Left forelimb (tissue), 1 donor: Measurements from ENCODE around the gene CELSR1.

ENCODE experiments used
- DNase-seq: peaks from one replicate; pipeline ENCODE4 v3.0.0-alpha.2; 2018; ENCODE audit warnings: low spot score

The CELSR1 gene

DNA sequence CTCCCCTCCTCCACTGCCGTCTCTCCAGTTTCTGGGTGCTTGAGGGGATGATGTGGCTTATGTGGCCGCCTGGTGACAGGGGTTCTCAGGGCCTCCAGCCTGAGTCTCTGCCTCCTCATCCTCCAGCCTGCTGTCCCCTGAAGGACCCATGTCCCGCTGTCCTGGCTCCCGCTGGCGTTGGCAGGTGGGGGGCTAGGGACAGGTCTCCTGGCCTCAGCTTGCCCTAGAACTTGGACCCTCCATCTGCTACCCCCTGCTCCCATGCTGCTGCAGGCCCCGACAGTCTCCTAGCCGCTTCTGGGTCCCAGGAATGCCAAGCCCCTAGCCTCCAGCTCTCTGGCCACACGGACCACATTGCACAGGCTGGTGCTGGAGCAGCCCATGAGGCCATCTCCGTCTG is 13.9 kb upstream of the CELSR1 start:
- DNase-seq = no peak

DNA sequence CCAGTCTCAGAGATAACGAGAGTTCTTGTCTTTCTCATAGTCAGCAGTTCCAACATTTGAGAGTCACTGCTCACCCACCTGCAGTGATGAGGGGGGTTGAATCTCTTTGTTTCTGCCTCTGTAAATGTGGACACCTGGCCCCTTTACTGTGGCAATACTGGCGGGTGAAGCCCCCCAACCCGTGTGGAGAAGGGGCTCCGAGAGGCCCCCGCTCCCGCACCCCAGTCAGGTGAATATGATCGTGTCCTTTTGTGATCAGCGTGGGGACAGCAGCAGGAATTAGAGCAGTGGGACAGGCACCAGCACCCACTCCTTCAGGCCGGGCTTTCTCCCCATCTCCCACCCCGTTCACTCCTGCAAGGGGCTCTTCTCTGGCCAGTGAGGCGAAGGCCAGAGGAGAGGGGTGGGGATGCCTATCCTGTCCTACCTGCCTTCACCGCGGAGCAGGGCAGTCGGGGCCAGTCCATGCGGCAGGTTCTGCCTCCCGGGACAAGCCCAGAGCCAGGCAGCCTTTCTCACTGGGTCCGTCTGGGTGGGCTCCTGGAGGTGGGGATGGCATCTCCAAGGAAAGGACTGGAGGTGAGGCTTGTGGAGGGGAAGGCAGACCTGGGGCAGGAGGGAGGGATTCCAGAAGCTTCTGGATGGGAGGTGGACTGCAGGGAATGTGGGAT is 12.7 kb upstream of the CELSR1 start:
- DNase-seq = no peak

DNA sequence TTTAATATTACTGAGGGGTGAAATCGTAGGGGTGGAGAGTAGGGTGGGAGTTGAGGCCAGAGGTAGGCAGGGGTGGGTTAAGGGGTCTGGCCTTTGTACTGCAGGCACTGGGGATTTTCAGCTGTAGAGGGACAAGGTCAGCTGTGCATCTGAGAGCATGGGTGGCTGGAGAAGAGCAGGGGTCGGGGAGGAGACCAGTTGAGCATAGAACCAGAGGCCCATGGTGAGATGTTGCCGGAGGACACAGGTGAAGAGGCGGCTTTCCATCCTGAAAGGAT is 12.1 kb upstream of the CELSR1 start:
- no peak for DNase-seq

DNA sequence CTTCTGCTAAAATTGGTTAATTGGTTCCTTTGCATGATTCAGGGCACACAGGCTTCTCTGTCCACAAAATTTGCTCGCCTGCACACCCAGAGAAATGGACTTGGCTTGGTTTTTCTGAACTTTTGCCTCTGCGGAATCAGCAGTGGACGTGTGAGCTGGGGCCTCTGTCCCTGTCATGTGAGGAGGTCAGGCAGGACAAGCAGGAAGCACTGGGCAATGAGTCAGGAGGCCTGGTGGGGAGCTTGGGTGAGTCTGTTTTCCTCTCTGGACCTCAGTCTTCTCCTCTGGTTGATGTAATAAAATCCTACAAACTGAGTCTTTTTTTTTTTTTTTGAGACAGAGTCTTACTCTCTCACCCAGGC is 10.4 kb upstream of the CELSR1 start:
- DNase-seq = no peak

DNA sequence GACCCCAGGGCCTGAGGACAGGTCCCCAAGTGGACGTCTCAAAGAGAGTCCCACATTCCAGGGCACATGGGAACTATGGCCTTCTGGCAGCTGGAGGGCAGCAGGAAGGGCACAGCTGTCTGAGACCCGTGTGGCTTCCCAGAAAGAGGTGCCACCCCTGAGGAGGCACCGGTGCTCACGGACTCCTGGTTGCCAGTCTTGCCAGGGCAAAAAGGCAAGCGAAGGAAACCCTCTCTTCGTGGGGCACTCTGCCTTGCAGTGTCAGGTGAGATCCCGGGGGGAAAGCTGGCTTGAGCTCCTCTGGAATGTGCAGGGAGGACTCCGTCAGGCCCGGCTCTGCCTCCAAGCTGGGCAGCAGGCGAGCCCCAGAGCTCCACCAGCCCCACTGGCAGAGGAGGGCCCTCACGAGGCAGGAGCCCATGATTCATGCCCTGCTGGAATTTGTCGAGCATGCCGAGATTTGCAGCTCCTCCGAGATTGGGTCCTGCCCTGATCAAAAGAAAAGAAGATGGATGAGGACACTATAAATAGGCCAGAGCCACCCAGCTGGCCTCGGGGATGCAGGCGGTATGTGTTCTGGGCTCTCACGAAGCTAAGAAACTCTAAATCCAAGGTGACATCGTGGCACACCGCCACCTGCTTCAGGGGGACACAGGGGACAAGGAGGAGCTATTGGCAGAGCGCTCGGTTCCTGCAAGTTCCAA is 9.9 kb upstream of the CELSR1 start:
- DNase-seq = no peak

DNA sequence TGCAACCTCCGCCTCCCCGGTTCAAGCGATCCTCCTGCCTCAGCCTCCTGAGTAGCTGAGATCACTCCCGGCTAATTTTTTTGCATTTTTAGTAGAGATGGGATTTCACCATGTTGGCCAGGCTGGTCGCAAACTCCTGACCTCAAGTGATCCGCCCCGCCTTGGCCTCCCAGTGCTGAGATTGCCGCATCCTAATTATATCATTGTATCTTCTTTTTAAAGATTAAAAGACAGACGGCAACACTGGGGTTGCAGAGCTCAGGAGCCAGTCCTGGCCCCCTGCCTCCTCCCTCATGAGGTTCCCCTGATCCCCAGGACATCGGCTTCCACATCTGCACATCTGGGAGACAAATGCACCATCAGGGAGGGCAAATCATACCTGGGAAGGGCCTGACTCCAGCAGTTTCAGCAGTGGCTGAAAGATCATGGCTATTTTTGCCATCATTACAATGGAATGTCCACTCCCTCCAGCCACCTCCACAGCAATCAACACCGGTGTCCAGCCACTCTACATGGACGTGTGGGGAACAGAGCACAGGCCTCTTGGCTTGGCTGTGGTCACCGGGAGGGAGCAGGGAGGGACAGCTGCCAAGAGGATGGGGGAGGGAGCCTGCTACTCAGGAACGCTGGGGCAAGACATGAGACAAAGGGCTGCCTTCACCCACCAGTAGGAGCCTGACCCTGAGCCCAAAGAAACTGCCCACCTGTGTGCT is 9.2 kb upstream of the CELSR1 start:
- DNase-seq = no peak

DNA sequence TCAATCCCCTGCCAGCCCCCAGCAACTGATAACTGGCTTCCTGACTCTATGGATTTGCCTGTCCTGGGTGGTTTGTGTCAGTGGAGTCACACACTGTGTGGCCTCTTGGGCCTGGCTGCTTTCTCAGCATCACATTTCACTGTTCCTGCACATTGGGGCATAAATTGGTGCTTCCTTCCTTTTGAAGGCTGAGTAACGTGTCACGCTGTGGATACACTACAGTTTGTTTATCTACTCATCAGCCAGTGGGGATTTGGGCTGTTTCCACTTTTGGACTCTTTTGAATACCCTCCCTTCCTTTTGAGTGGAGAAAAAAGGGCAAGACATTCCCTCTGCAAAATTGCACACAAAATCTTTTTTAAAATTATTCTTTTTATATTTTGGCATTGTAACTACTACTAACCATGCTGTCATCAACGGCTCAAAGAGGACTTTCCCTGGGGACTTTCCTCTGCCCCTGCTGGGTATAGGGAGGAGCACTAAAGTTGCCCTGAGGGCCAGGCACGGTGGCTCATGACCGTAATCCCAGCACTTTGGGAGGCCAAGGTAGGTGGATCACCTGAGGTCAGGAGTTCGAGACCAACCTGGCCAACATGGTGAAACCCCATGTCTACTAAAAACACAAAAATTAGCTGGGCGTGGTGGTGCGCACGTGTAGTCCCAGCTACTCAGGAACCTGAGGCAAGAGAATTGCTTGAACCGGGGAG is 7.8 kb upstream of the CELSR1 start:
- no peak for DNase-seq

DNA sequence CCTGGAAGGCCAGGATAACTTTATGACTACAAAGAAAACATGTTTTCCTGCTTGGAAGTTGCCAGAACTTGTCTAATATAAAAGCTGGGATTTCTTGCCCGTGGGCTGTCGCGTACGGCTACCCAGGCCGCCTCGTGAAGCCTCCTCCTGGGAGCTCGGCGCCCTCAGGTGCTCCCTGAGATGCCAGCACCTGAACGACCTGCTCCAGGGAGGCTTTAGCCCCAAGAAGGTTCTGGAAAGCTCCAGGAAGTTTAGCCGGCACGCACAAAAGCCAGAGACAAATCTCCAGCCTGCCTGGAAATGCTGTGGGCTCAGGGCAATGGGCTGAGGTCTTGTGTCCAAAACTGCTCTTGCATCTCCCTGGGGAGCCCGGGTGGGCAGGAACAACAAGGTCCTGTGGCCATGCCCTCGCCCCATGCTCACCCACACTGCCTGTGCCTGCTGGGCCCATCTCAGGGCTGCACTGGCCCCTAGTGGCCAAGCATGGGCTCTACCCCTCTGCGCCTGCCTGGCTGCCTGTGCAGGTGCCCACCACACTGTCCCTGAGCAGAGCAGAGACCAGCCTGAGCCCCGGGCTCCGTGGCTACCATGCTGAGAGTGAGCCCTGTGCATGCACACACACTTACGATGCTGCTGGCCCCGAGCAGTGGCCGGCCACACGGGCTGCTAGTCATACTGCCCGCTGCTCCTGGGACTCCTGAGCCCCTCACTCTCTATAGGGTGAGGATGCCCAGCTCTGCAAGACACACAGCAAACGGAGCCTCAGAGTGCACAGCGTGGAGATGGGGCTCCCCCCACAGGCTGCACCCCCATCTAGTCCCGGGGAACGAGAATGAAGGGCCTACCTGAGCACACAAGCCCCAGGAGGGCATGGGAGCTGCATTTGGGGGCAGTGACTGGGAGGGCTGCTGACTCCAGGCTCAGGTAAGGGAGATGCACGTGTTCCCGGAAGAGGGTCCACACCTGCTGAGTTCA is 4.9 kb upstream of the CELSR1 start:
- DNase-seq = peak; percentile 83

DNA sequence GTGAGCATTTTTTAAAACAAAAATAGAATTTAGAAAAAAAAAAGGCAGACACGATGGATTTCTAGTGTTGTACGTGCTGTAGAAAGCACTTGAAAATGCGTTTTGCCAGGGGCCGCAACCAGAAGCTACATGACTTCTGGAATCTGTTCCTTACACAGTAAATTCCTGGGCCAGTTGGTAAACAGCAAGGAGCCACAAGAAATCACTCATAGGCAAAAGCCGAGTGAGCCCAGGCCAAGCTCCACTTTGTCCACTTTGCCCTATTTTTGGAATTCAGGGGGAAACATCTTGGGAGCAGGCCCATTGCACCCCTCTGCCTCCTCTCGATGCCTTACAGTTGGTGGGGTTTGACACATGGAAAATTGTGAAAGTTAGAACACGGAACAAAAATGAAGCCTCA is 4.1 kb upstream of the CELSR1 start:
- DNase-seq = no peak

DNA sequence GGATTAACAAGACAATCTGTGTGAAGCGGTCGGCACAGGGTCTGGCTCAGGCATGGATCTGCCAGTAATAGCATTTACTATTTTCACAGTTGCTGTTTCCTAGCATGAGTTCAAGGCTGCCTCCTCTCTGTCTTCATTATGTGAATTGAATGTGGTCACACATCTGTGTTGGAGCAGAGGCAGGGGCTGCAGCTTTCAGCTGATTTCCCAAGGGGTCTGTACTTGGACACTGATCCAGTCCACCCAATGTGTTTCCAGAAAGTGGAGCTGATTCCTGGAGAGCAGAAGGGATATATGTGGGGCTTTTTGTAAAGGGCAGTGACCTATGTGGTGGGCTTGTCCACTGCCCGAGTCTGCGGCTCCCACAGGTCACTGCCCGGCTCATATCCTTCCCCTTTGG is 3.5 kb upstream of the CELSR1 start:
- DNase-seq = no peak

DNA sequence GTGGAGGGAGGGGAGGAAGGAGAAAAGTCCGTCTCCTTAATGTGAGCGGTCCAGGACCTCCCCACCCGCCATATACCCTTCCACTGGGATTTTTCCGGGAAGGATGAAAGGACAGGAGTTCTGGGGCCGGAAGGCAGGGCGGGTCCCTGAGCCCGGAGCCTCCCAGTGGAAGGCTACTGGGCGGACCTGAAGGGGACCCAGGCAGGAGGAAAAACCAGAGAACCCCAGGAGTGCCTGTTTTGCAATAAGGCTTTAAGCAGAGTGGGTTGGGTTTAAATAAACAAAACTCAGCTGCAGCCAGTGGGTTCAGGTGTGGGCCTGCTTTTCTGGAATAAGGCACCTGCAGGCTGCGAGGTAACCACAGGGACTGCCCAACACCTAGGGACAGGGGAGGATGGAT is 1.7 kb upstream of the CELSR1 start:
- no peak for DNase-seq

DNA sequence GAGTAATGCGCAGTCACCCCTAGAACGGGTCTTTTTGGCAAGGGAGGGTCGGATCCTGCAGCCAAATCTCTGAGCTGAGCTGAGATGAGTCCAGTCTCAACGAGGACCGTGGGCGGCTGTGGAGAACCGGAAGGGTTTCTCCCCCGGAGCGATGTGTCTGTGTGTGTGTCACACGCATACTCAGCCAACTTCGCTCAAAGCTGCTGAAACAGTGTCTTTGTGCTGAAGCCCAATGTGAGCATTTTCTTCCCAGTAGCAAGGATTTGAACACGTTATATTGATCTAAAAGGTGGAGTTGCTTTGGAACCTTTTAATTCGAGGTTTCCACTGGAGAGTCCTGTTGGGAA is 1.4 kb upstream of the CELSR1 start:
- DNase-seq = no peak

DNA sequence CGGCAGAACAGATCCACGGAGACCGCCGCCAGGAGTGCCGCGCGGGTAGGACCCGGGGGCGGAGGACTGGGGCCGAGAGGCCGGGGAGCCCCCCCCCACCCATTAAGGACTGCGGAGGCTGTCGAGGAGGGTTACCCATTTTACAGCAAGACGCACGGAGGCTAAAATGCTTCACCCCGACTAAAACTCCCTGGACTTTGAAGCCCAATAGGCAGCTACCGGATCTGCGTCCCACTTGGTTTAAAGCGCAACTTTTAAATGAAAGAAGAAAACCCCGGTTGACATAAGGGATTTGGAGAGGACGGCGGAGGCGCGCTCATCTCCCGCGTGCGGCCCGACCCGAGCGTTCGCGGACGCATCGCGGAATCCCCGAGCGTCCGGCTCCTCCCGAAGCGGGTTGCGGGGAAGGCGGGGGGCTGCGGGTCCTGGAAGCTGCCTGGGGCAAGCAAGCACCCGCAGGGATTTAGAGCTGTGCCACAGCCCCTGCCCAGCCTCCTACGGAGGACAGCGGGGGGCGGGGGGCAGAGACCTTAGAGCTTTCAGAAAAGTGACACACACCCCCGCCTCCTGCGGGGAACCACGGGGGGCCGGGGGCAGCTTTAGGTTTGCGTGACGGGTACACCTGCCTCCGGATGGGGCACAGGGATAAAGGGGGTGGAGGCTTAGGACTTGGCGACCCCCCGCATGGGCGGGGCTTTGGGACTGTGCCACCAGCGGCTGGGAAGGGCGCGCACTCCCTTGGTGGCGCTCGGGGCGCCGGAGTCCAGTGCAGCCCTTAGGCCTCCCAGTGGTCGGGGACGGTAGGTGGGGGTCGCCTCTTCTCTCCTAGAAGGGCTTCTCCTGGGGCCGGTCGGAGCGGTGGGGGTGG is 760 bp upstream of the CELSR1 start:
- DNase-seq = no peak

DNA sequence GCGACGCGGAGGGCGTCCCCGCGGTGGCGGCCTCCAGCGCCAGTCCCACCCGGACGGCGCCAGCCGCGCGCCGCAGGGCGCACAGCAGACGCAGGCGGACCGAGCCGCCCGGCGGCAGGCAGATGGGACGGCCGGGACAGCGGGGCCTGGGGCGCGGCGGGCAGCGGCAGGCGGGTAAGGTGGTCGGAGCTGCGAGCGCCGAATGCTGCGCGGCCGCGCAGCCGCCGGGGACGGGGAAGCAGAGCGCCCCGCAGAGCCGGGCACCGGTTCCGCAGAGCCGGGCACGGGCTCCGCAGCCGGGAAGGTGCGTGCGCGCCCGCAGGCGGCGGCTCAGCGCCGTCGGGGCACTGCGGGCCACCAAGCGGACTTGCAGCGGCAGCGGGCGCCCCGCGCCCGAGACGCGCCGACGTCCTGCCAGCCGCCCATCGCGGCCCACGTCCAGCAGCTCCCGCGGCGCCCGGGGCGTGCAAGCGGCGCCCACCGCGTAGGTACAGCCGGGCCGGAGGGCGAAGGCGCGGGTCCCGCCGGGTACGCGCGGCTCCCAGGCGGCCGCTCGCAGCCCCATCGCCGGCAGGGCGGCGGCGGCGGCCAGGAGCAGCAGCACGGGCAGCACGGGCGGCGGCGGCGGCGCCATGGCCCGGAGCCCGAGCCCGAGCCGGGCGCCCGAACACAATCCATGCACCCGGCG is 739 bp downstream of the CELSR1 start:
- no peak for DNase-seq

DNA sequence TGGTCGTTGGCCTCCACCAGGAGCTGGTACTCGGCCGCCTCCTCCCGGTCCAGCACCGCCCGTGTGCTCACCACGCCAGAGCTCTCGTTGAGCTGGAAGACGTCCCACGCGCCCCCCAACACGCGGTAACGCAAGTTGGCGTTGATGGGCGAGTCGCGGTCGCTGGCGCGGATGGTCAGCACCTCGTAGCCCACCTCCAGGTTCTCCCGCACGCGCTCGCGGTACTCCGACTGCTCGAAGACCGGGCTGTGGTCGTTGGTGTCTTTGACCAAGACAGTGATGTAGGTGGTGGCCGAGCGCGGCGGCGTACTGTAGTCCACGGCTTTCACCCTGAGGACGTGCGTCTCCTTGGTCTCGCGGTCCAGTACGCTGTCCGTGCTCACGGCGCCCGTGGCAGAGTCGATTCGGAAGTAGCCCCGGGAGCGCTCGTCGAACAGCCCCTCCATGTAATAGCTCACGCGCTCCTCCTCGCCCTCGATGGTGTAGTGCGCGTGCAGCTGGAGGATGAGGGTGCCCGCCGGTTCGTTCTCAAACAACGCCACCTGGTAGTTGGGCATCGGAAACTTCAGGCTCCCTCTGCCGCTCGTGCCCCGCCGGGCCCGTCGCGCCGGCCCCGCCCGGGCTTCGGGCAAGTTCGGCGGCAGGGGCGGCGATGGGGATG is 1.4 kb downstream of the CELSR1 start:
- DNase-seq = no peak

DNA sequence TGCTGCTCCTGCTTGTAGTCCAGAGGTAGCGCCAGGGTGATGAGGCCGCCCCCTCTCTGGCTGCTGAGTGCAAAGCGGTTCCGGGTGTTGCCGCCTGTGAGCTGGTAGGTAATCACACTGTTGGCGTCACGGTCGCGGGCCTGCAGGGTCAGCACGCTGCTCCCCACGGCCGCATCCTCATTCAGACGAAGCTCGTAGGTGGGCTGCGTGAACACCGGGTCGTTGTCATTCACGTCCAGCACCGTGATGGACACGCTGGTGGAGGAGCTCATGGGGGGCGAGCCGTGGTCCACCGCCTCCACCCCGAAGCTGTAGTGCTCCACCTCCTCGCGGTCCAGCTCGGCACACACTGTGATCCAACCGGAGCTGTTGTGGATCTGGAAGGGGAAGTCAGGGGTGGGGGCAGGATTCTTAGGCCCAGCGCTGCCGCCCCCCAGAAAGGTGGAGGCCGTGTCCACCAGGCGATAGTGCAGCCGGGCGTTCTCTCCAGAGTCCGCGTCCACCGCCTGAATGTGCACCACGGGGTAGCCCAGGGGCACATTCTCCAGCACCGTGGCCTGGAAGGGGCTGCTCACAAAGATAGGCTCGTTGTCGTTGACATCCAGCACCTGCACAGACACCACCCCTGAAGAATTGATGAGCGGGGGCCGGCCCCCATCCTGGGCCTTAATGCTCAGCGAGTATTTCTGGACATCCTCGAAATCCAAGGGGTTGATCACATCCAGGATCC is 2.4 kb downstream of the CELSR1 start:
- no peak for DNase-seq

DNA sequence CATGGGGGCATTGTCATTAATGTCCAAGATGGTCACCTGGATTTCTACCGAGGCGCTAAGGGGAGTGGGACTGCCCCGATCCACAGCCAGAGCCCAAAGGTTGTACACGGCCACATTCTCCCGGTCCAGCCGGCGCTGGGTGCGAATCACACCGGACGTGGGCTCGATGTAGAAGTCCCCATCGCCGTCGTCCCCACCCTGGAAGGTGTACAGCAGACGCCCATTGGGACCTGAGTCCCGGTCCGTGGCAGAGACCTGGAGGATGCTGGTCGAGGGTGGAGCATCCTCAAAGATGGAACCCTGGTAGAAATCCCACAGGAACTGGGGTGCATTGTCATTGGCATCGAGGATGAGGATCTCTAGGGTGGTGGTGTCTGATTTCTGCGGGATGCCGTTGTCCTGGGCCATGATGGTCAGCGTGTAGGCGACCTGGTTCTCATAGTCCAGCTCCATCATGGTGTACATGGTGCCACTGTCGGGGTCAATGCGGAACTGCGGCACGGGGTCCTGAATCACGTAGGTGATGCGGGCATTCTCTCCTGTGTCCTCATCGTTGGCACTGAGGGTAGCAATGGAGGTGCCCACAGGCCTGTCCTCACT is 3.1 kb downstream of the CELSR1 start:
- no peak for DNase-seq

DNA sequence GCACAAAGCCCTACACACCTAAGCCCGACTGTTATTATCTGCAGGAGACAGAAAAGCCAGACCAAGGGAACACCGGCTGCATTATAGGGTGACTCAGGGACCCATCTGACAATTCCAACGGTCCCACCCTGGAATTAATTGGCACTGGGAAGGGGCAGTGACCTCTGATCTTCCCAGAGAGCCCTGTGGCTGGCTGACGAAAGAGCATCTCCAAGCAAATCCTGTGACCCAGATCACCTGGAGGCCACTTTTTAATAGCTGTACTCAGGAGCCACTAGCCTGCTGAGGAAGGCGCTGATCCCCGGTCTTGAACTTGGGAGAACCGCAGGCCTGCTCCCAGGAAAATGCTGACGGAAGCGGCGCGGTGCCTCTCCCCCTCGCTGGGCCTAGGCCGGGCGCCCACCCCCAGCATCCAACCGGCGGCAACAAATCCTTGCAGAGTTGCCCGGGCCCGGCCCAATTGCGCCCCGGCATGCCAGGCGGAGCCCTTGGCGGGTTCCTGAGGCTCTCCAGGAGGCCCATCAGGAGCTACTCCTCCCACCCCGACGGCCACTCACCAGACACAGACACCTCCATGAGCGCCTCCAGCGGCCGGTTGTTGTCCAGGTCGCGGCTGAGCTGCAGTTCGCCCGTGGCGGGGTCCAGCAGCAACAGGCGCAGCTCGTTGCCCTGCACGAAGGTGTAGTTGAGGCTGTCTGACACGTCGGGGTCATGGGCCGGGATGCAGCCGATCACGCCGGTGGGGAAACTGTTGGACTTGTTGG is 4.2 kb downstream of the CELSR1 start:
- no peak for DNase-seq
